ENCODE results near the gene HSPA12A. TPM values are rescaled to one million over a fixed set of nuclear protein-coding genes. Genes with fewer than 3 reads are reported as not detected.

HSPA12A gene
- total and polyA plus RNA-seq, 2 donors (not counting 1 experiment from before 2014, with no cell fraction given): 14.4 to 15.7 TPM

DNA sequence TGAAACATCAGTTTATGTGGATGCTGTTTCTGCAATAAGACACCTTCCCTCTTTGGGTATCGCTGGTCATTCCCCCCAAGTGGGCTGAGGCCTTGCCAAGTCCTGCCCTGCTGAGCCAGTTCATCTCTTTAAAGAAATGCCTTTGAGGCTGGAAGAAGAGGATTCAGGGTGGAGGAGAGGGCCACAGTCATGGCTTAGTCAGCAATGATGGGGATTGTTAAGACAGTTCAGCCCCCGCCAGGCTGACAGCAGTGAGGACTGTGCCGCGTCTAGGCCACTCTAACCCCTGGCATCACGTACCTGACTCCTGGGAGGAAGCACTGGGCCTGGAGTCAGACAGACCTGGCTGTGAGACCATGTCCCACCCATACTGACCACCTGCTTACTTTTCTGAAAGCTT lies 73.3 kb downstream of the HSPA12A start:
- H3K4me3 ChIP-seq (replicated peaks in 1 of 4; ENCODE audit: control extremely low read depth in 1 of 4, insufficient read depth in 1 of 4, low read depth in 3 of 4, low read length in 4 of 4): no peak overlapping the region
- H3K9me3 ChIP-seq (ENCODE audit: control insufficient read depth, insufficient read depth, low read depth, low read length): no peaks in the 10 kb centered on the region
- H3K27me3 ChIP-seq (ENCODE audit: control insufficient read depth, insufficient read depth, low read length): no peaks in the 10 kb centered on the region
- no peak overlapping the region for H2AFZ ChIP-seq (ENCODE audit: low read length)
- H3K4me2 ChIP-seq (ENCODE audit: extremely low read depth, insufficient read depth, low read length): no peak overlapping the region
- no peak overlapping the region for H3K9ac ChIP-seq (ENCODE audit: insufficient read depth, low read length)
- no peaks in the 10 kb centered on the region for H3K36me3 ChIP-seq (ENCODE audit: control insufficient read depth, insufficient read depth, low read length)
- no peak overlapping the region for H3K27ac ChIP-seq (ENCODE audit: insufficient read depth, low read length)
- TF ChIP-seq CTCF (conservative IDR thresholded peaks at IDR 0.05 in 1 of 2, IDR thresholded peaks at IDR 0.05 in 1 of 2; ENCODE audit: low read depth in 1 of 2, low read length in 2 of 2) (no peak), EZH2 (IDR thresholded peaks at IDR 0.05; ENCODE audit: low read length, missing control alignments) (no peak)
- no peaks in the 10 kb centered on the region for H3K4me1 ChIP-seq (ENCODE audit: control insufficient read depth, extremely low read depth, insufficient read depth, low read length)
- no peaks in the 10 kb centered on the region for H3K79me2 ChIP-seq (ENCODE audit: control insufficient read depth, insufficient read depth, low read length)
- DNase-seq (ENCODE audit: low read depth in 2 of 2): peak in 1 of 2 donors; percentile 8
- H4K20me1 ChIP-seq (ENCODE audit: control insufficient read depth, extremely low read depth, insufficient read depth, low read length): no peaks in the 10 kb centered on the region

- Histone ChIP-seq H4K20me1 (ENCODE audit: control insufficient read depth, extremely low read depth, insufficient read depth, low read length) (no peaks in the 10 kb centered on the region), H3K4me1 (ENCODE audit: control insufficient read depth, extremely low read depth, insufficient read depth, low read length) (no peaks in the 10 kb centered on the region), H3K79me2 (ENCODE audit: control insufficient read depth, insufficient read depth, low read length) (no peaks in the 10 kb centered on the region), H3K9me3 (ENCODE audit: control insufficient read depth, insufficient read depth, low read depth, low read length) (no peaks in the 10 kb centered on the region), H3K27me3 (ENCODE audit: control insufficient read depth, insufficient read depth, low read length) (no peaks in the 10 kb centered on the region), H3K4me2 (ENCODE audit: extremely low read depth, insufficient read depth, low read length) (no peak overlapping the region), H2AFZ (ENCODE audit: low read length) (no peak overlapping the region), H3K9ac (ENCODE audit: insufficient read depth, low read length) (no peak overlapping the region), H3K36me3 (ENCODE audit: control insufficient read depth, insufficient read depth, low read length) (no peaks in the 10 kb centered on the region), H3K27ac (ENCODE audit: insufficient read depth, low read length) (no peak overlapping the region), H3K4me3 (replicated peaks in 1 of 4; ENCODE audit: control extremely low read depth in 1 of 4, insufficient read depth in 1 of 4, low read depth in 3 of 4, low read length in 4 of 4) (no peak overlapping the region)
- no peak for DNase-seq (ENCODE audit: low read depth in 2 of 2)
- TF ChIP-seq EZH2 (IDR thresholded peaks at IDR 0.05; ENCODE audit: low read length, missing control alignments): no peak
- TF ChIP-seq CTCF (conservative IDR thresholded peaks at IDR 0.05 in 1 of 2, IDR thresholded peaks at IDR 0.05 in 1 of 2; ENCODE audit: low read depth in 1 of 2, low read length in 2 of 2): no peak
Measured at GRCh38 chr10:116668446-116668845, 73.9 kb downstream of the HSPA12A start.

GRCh38 chr10:116668018-116668417 lies 74.3 kb downstream of the HSPA12A start:
- H3K79me2 ChIP-seq (ENCODE audit: control insufficient read depth, insufficient read depth, low read length): no peaks in the 10 kb centered on the region

More at GRCh38 chr10:116668018-116668417, 74.3 kb downstream of the HSPA12A start:
- Histone ChIP-seq H4K20me1 (ENCODE audit: control insufficient read depth, extremely low read depth, insufficient read depth, low read length) (no peaks in the 10 kb centered on the region), H3K4me3 (replicated peaks in 1 of 4; ENCODE audit: control extremely low read depth in 1 of 4, insufficient read depth in 1 of 4, low read depth in 3 of 4, low read length in 4 of 4) (no peak overlapping the region), H2AFZ (ENCODE audit: low read length) (no peak overlapping the region), H3K4me1 (ENCODE audit: control insufficient read depth, extremely low read depth, insufficient read depth, low read length) (no peaks in the 10 kb centered on the region), H3K27ac (ENCODE audit: insufficient read depth, low read length) (no peak overlapping the region), H3K9ac (ENCODE audit: insufficient read depth, low read length) (no peak overlapping the region), H3K9me3 (ENCODE audit: control insufficient read depth, insufficient read depth, low read depth, low read length) (no peaks in the 10 kb centered on the region), H3K4me2 (ENCODE audit: extremely low read depth, insufficient read depth, low read length) (no peak overlapping the region), H3K27me3 (ENCODE audit: control insufficient read depth, insufficient read depth, low read length) (no peaks in the 10 kb centered on the region), H3K36me3 (ENCODE audit: control insufficient read depth, insufficient read depth, low read length) (no peaks in the 10 kb centered on the region)
- DNase-seq (ENCODE audit: low read depth in 2 of 2): no peak
- TF ChIP-seq CTCF (conservative IDR thresholded peaks at IDR 0.05 in 1 of 2, IDR thresholded peaks at IDR 0.05 in 1 of 2; ENCODE audit: low read depth in 1 of 2, low read length in 2 of 2) (no peak), EZH2 (IDR thresholded peaks at IDR 0.05; ENCODE audit: low read length, missing control alignments) (no peak)

Data from fibroblast of lung (primary cell).